BLaER1 treated with 17β-estradiol and CSF1 and Interleukin-3, amounts not matched to agents 10 nM and 100 nM (cell line): Measurements from ENCODE around the gene NCK2.

Experiments
- H3K27ac ChIP-seq, 11 experiments: shearing (Covaris generic); formaldehyde crosslinking; 2 replicates each; pipeline ENCODE4 v1.8.1; 2022
- H3K27me3 ChIP-seq, 11 experiments: shearing (Covaris generic); formaldehyde crosslinking; 2 replicates each; pipeline ENCODE4 v1.8.1; 2022
- H3K36me3 ChIP-seq, 11 experiments: shearing (Covaris generic); formaldehyde crosslinking; 2 replicates each; pipeline ENCODE4 v1.8.1; 2022
- H3K4me1 ChIP-seq, 10 experiments: shearing (Covaris generic); formaldehyde crosslinking; 2 replicates each; pipeline ENCODE4 v1.8.1; 2022
- H3K4me2 ChIP-seq, 11 experiments: shearing (Covaris generic); formaldehyde crosslinking; 2 replicates each; pipeline ENCODE4 v1.8.1; 2022
- H3K4me3 ChIP-seq, 10 experiments: shearing (Covaris generic); formaldehyde crosslinking; 2 replicates each; pipeline ENCODE4 v1.8.1; 2022
- H3K9ac ChIP-seq, 11 experiments: shearing (Covaris generic); formaldehyde crosslinking; 2 replicates each; pipeline ENCODE4 v1.8.1; 2022
- H3K9me3 ChIP-seq, 11 experiments: shearing (Covaris generic); formaldehyde crosslinking; replicated peaks in 1 of 11; 2 replicates each; pipeline ENCODE4 v1.8.1; 2022
- H4K20me1 ChIP-seq, 11 experiments: shearing (Covaris generic); formaldehyde crosslinking; 2 replicates each; pipeline ENCODE4 v1.8.1; 2022
- Cebpa-rat ChIP-seq, 11 experiments: shearing (Covaris generic); IDR thresholded peaks; 2 replicates each; pipeline ENCODE4 v1.8.1; 2022

NCK2 gene

GRCh38 chr2:105820151-105820550 lies 75.4 kb downstream of the NCK2 start:
- Histone ChIP-seq H3K27ac (peak overlapping the region in 3 of 11 experiments; percentile 11 to 17 (median 13); a peak in 2 of 22 replicates), H4K20me1 (peaks cover 30 to 81% (median 61%) of the 10 kb centered on the region in 11 experiments; a peak in 20 of 22 replicates), H3K4me3 (no peak overlapping the region), H3K36me3 (peaks cover 68 to 96% (median 91%) of the 10 kb centered on the region in 11 experiments), H3K27me3 (no peaks in the 10 kb centered on the region), H3K4me1 (peaks cover 0 to 25% (median 14%) of the 10 kb centered on the region in 10 experiments; a peak in 12 of 20 replicates), H3K9me3 (peaks cover 5 to 41% (median 32%) of the 10 kb centered on the region in 11 experiments; a peak in 20 of 22 replicates), H3K4me2 (no peak overlapping the region), H3K9ac (no peak overlapping the region)
- no peak for TF ChIP-seq Cebpa-rat (IDR thresholded peaks at IDR 0.05)

DNA sequence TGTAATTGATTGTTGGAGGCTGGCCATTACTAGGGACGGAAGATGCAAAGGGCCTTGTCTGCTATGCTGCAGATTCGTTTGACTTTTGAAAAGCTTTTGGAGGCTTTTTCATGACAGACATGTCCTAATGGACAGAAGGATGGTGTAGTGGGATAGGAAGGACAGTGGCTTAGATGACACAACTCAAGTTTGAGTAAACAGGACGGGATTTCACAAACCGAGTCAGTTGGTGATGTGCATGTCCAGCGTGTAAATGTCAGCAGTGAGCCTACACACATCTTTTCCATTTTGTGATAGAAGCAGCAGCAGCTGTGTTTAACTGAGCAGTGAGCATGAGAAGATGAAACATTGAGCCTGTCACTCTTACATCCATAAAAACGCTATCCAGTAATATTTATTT lies 76.0 kb downstream of the NCK2 start:
- H3K27ac ChIP-seq: no peak overlapping the region
- peaks cover 0 to 25% (median 14%) of the 10 kb centered on the region in 10 experiments; a peak in 12 of 20 replicates for H3K4me1 ChIP-seq
- H3K4me2 ChIP-seq: no peak overlapping the region
- peaks cover 73 to 96% (median 91%) of the 10 kb centered on the region in 11 experiments for H3K36me3 ChIP-seq
- no peak for TF ChIP-seq Cebpa-rat (IDR thresholded peaks at IDR 0.05)
- H3K4me3 ChIP-seq: no peak overlapping the region
- H4K20me1 ChIP-seq: peaks cover 26 to 81% (median 61%) of the 10 kb centered on the region in 11 experiments; a peak in 20 of 22 replicates
- no peaks in the 10 kb centered on the region for H3K27me3 ChIP-seq
- peaks cover 5 to 43% (median 35%) of the 10 kb centered on the region in 11 experiments; a peak in 21 of 22 replicates for H3K9me3 ChIP-seq
- H3K9ac ChIP-seq: no peak overlapping the region

GRCh38 chr2:105821428-105822125 lies 76.9 kb downstream of the NCK2 start:
- H3K27ac ChIP-seq: peak overlapping the region in 8 of 11 experiments; percentile 3 to 54 (median 42); a peak in 12 of 22 replicates
- H3K36me3 ChIP-seq: peaks cover 74 to 96% (median 91%) of the 10 kb centered on the region in 11 experiments
- peaks cover 13 to 44% (median 40%) of the 10 kb centered on the region in 11 experiments for H3K9me3 ChIP-seq
- H3K27me3 ChIP-seq: no peaks in the 10 kb centered on the region
- no peak for TF ChIP-seq Cebpa-rat (IDR thresholded peaks at IDR 0.05)
- no peak overlapping the region for H3K4me3 ChIP-seq
- H3K4me2 ChIP-seq: peak overlapping the region in 5 of 11 experiments; percentile 4 to 35 (median 11); a peak in 8 of 22 replicates
- peaks cover 25 to 76% (median 59%) of the 10 kb centered on the region in 11 experiments; a peak in 19 of 22 replicates for H4K20me1 ChIP-seq
- peak overlapping the region in 2 of 11 experiments; percentile 11 to 15; a peak in 2 of 22 replicates for H3K9ac ChIP-seq
- H3K4me1 ChIP-seq: peaks cover 0 to 31% (median 14%) of the 10 kb centered on the region in 10 experiments; a peak in 12 of 20 replicates

DNA sequence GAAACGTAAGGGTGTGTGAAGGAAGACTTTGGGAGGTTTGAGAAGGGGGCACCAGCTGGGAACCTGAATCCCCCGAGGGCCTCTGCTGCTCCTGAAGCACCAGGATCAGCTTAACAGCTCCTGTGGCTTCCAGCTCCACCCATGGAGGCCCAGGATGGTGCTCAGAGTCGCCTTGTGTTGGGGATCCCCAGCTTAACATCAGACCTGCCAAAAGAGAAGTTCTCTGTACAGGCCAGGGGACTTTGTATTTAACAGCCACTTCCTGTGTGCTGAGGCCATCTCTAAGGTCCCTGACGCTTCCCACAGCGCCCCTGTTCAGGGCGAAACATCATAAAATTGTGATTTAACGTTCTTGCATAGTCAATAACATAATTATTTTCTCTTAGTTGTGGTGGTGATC lies 77.5 kb downstream of the NCK2 start:
- TF ChIP-seq Cebpa-rat (IDR thresholded peaks at IDR 0.05): no peak
- no peak overlapping the region for H3K4me3 ChIP-seq
- H3K4me1 ChIP-seq: peaks cover 0 to 34% (median 15%) of the 10 kb centered on the region in 10 experiments; a peak in 14 of 20 replicates
- H3K27ac ChIP-seq: peak overlapping the region in 8 of 11 experiments; percentile 3 to 54 (median 42); a peak in 12 of 22 replicates
- peak overlapping the region in 2 of 11 experiments; percentile 11 to 15; a peak in 1 of 22 replicates for H3K9ac ChIP-seq
- no peaks in the 10 kb centered on the region for H3K27me3 ChIP-seq
- peak overlapping the region in 5 of 11 experiments; percentile 4 to 35 (median 11); a peak in 5 of 22 replicates for H3K4me2 ChIP-seq
- peaks cover 68 to 96% (median 89%) of the 10 kb centered on the region in 11 experiments for H3K36me3 ChIP-seq
- H3K9me3 ChIP-seq: peaks cover 18 to 44% (median 40%) of the 10 kb centered on the region in 11 experiments
- peaks cover 25 to 75% (median 59%) of the 10 kb centered on the region in 11 experiments; a peak in 19 of 22 replicates for H4K20me1 ChIP-seq

DNA sequence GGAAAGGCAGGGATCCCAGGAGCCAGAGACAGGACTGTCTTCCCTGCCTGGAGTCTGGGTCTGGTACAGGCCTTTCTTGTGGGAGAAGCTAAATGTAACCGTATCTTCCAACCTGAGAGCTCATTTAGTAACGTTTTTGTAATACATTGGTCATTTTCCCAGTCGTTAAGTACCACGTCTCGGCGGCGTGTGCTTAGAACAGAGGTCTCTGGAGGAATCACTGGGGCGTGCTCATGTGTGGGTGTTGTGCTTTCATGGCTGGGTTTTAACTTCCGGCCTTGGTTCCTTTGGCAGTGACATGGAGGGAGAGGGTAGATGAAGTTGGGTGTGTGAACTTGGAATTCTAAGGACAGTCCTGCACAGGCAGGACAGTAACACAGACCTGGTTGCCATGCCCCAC lies 79.7 kb downstream of the NCK2 start:
- no peaks in the 10 kb centered on the region for H3K27me3 ChIP-seq
- H3K4me3 ChIP-seq: no peak overlapping the region
- peaks cover 56 to 100% (median 93%) of the 10 kb centered on the region in 11 experiments for H3K36me3 ChIP-seq
- H3K4me2 ChIP-seq: no peak overlapping the region
- no peak for TF ChIP-seq Cebpa-rat (IDR thresholded peaks at IDR 0.05)
- peak overlapping the region in 2 of 11 experiments; percentile 2 to 5; a peak in 1 of 22 replicates for H3K27ac ChIP-seq
- H3K4me1 ChIP-seq: peaks cover 0 to 55% (median 27%) of the 10 kb centered on the region in 10 experiments; a peak in 15 of 20 replicates
- H4K20me1 ChIP-seq: peaks cover 25 to 87% (median 54%) of the 10 kb centered on the region in 11 experiments; a peak in 19 of 22 replicates
- no peak overlapping the region for H3K9ac ChIP-seq
- peaks cover 21 to 62% (median 55%) of the 10 kb centered on the region in 11 experiments for H3K9me3 ChIP-seq

GRCh38 chr2:105827351-105828096 lies 82.8 kb downstream of the NCK2 start:
- Histone ChIP-seq H3K36me3 (peaks cover 39 to 98% (median 85%) of the 10 kb centered on the region in 11 experiments), H4K20me1 (peaks cover 0 to 88% (median 27%) of the 10 kb centered on the region in 11 experiments; a peak in 14 of 22 replicates), H3K4me1 (peaks cover 0 to 31% (median 15%) of the 10 kb centered on the region in 10 experiments; a peak in 13 of 20 replicates), H3K27me3 (peaks cover 0 to 3% (median 0%) of the 10 kb centered on the region in 11 experiments; a peak in 1 of 22 replicates), H3K27ac (peak overlapping the region in 6 of 11 experiments; percentile 11 to 53 (median 28); a peak in 8 of 22 replicates), H3K9ac (no peak overlapping the region), H3K4me2 (peak overlapping the region in 5 of 11 experiments; percentile 8 to 45 (median 31); a peak in 7 of 22 replicates), H3K4me3 (no peak overlapping the region), H3K9me3 (peaks cover 46 to 92% (median 86%) of the 10 kb centered on the region in 11 experiments)
- peak in 2 of 11 experiments; percentile 8 to 30; a peak in 1 of 22 replicates for TF ChIP-seq Cebpa-rat (IDR thresholded peaks at IDR 0.05)

- peaks cover 0 to 30% (median 15%) of the 10 kb centered on the region in 10 experiments; a peak in 13 of 20 replicates for H3K4me1 ChIP-seq
- peaks cover 56 to 99% (median 93%) of the 10 kb centered on the region in 11 experiments for H3K9me3 ChIP-seq
- H3K27ac ChIP-seq: peak overlapping the region in 4 of 11 experiments; percentile 6 to 38 (median 22); a peak in 3 of 22 replicates
- peaks cover 30 to 96% (median 80%) of the 10 kb centered on the region in 11 experiments for H3K36me3 ChIP-seq
- peaks cover 0 to 3% (median 0%) of the 10 kb centered on the region in 11 experiments; a peak in 1 of 22 replicates for H3K27me3 ChIP-seq
- no peak overlapping the region for H3K9ac ChIP-seq
- TF ChIP-seq Cebpa-rat (IDR thresholded peaks at IDR 0.05): no peak
- H3K4me3 ChIP-seq: no peak overlapping the region
- H3K4me2 ChIP-seq: peak overlapping the region in 5 of 11 experiments; percentile 21 to 45 (median 31); a peak in 6 of 22 replicates
- peaks cover 0 to 85% (median 18%) of the 10 kb centered on the region in 11 experiments; a peak in 12 of 22 replicates for H4K20me1 ChIP-seq
Measured at GRCh38 chr2:105828558-105828957, 83.8 kb downstream of the NCK2 start.

GRCh38 chr2:105834931-105835330 lies 90.2 kb downstream of the NCK2 start:
- Histone ChIP-seq H3K36me3 (peaks cover 19 to 85% (median 64%) of the 10 kb centered on the region in 11 experiments; a peak in 21 of 22 replicates), H3K9me3 (peaks cover 86 to 100% (median 97%) of the 10 kb centered on the region in 11 experiments), H3K9ac (peak overlapping the region in 8 of 11 experiments; percentile 64 to 75 (median 71); a peak in 15 of 22 replicates), H3K27me3 (peaks cover 0 to 31% (median 0%) of the 10 kb centered on the region in 11 experiments; a peak in 3 of 22 replicates), H3K4me2 (peak overlapping the region; percentile 46 to 80 (median 74)), H4K20me1 (peaks cover 0 to 79% (median 18%) of the 10 kb centered on the region in 11 experiments; a peak in 15 of 22 replicates), H3K4me1 (peaks cover 5 to 18% (median 9%) of the 10 kb centered on the region in 10 experiments), H3K27ac (peak overlapping the region; percentile 50 to 94 (median 88); a peak in 21 of 22 replicates), H3K4me3 (peak overlapping the region in 5 of 10 experiments; percentile 13 to 39 (median 26); a peak in 4 of 20 replicates)
- no peak for TF ChIP-seq Cebpa-rat (IDR thresholded peaks at IDR 0.05)
